Ishikawa (cell line): ENCODE measurements around the gene TCEAL3.

Experiments used
- CEBPB ChIP-seq: IDR thresholded peaks from 2 replicates; pipeline ENCODE4 v1.6.1; 2012
- CREB1 ChIP-seq: IDR thresholded peaks from 2 replicates; pipeline ENCODE4 v1.6.1; 2012; ENCODE audit warnings: low read depth
- EGR1 ChIP-seq: IDR thresholded peaks from 2 replicates; pipeline ENCODE4 v1.6.1; 2012
- EP300 ChIP-seq: IDR thresholded peaks from 2 replicates; pipeline ENCODE4 v1.6.1; 2012; ENCODE audit warnings: borderline replicate concordance
- FOXM1 ChIP-seq: IDR thresholded peaks from 2 replicates; pipeline ENCODE4 v1.6.1; 2012; ENCODE audit warnings: low read depth, borderline replicate concordance
- MAX ChIP-seq: IDR thresholded peaks from 2 replicates; pipeline ENCODE4 v1.6.1; 2012
- NFIC ChIP-seq: IDR thresholded peaks from 2 replicates; pipeline ENCODE4 v1.6.1; 2012
- RAD21 ChIP-seq: IDR thresholded peaks from 2 replicates; pipeline ENCODE4 v1.6.1; 2012; ENCODE audit warnings: low read depth
- TAF1 ChIP-seq: IDR thresholded peaks from 2 replicates; pipeline ENCODE4 v1.6.1; 2012; ENCODE audit warnings: low read depth, mild to moderate bottlenecking
- TEAD4 ChIP-seq: IDR thresholded peaks from 2 replicates; pipeline ENCODE4 v1.6.1; 2012
- USF1 ChIP-seq: IDR thresholded peaks from 2 replicates; pipeline ENCODE4 v1.6.1; 2012
- YY1 ChIP-seq: IDR thresholded peaks from 2 replicates; pipeline ENCODE4 v1.6.1; 2012; ENCODE audit warnings: low read depth
- ZBTB7A ChIP-seq: IDR thresholded peaks from 2 replicates; pipeline ENCODE4 v1.6.1; 2012; ENCODE audit warnings: low read depth

Gene TCEAL3

GRCh38 chrX:103658681-103659433 is 51.1 kb downstream of the TCEAL3 start:
- TF ChIP-seq YY1 (no peak), EGR1 (no peak), TEAD4 (no peak), EP300 (no peak), TAF1 (no peak), ZBTB7A (no peak), RAD21 (no peak), NFIC (no peak), CREB1 (no peak), FOXM1 (no peak), CEBPB (no peak), USF1 (no peak), MAX (no peak)
